ENCODE data around the gene JAML.

The JAML gene

DNA sequence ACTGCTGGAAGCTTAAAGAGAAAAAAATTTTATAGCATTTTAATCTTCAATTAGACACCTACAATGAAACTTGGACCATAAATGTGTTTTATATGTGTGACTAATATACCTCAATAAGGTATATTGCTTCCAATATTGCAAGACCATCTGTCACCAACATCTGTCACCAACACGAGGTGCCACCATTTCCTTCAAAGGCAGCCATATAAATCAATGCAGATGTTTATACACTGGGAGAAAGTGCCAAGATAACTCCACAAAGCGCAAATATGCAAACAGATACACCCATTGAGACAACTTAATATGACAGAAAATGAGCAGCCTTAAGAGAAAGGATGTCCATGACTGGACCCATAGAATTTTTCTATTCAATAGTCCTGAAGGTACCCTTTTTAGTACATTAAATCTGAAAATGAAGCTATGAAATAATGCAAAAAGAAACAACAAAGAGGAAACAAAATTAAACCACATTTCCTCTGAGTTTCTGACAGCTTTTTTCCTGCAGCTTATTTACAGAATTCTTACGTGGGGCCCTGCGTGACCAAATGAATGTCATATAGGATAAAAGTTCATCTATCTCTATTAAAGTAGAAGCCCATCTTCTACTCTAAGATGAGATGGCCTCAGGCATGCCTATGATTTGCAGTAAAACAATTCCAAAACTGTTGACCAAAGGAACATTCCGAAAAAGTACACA is 14.8 kb upstream of the JAML start:
- no peak for DNase-seq (ENCODE audit: low read depth)

- no peak for DNase-seq (ENCODE audit: low read depth)
Measured at GRCh38 chr11:118238929-118239328, 14.1 kb upstream of the JAML start.

- DNase-seq (ENCODE audit: low read depth) = no peak
Measured at GRCh38 chr11:118238421-118238820, 13.6 kb upstream of the JAML start.

GRCh38 chr11:118236170-118236569 is 11.4 kb upstream of the JAML start:
- no peak for DNase-seq (ENCODE audit: low read depth)

DNA sequence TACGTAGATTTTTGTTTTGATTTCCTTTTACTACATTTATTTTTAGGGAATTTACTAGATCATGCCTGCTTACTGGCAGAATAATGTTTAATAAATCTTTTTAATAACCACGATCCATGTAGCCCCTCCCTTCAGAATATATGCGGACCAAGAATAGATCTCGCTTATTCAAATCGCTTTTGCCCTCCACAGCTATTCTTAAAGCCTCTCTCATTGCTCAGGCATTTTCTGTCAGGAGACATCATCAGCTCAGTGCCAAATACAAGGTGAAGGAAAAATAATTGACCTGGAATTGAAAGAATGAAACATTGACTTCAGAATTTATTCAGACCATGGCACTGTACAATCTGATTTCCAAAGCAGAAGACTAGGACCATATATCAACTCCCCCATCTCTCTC is 10.0 kb upstream of the JAML start:
- no peak for DNase-seq (ENCODE audit: low read depth)

- no peak for DNase-seq (ENCODE audit: low read depth)
Measured at GRCh38 chr11:118233850-118234249, 9.0 kb upstream of the JAML start.

GRCh38 chr11:118233377-118233776 is 8.6 kb upstream of the JAML start:
- no peak for DNase-seq (ENCODE audit: low read depth)

DNA sequence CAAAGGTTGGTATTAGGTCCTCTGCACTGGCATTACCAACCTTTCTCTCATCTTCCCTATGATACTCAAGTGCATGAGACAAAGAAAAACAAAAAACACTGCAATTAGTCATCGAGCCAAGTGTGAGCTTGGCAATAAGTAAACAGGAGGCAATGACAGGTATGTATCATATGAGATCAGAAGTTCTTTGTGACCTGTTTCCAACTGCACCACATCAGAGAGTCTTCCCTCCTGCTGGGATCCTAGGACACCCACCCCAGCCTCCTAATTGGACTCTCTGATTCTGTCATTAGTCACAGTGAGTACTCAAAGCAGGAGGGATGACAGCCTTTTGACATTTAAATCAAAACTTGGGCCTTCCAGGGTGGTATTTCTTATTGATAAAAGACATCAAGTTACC is 7.8 kb upstream of the JAML start:
- DNase-seq (ENCODE audit: low read depth) = no peak

- no peak for DNase-seq (ENCODE audit: low read depth)
Measured at GRCh38 chr11:118231461-118231860, 6.7 kb upstream of the JAML start.

DNA sequence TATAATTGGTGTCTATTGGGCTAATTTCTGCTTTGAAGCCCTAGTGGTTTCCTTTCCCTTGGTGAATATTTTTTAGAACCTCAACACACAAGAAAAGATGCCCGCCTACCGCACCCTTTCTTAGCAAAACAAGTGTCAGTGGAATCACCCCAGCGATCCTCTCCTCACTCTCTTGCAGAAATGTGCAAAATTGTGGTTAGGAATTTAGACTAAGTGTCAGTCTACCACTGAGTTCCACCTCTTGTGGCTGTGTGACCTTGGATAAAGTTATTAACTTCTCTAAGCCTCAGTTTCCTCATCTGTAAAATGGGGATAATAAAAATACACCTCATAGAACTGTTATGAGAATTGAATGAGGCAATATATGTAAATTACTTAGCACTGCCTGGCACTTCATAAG is 5.3 kb upstream of the JAML start:
- no peak for DNase-seq (ENCODE audit: low read depth)

DNA sequence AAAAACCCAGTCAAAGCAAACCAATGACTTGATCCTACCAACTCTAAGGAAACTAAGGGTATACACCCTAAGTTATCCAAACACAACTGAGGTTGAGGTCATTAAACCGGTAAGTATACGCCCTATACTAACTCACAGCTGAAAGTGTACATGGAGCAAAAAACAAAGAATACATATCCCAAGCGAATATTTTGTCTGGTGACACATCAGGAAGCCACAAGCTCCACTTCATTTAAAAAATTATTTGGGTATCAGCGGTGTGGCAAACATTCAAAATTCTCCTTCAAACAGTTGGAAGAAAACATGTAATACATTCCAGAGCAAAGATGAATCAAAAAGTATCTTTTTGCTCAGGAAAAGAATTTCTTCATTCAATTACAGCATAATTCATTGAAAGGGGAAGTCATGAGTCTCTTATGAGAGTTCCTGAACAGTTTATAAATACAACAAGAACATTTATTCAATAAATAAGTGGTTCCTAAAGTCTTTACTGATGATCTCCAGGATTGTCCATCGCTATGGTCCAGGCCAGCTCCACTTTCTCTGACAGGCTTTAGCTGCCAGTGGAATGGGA is 4.5 kb upstream of the JAML start:
- no peak for DNase-seq (ENCODE audit: low read depth)

DNA sequence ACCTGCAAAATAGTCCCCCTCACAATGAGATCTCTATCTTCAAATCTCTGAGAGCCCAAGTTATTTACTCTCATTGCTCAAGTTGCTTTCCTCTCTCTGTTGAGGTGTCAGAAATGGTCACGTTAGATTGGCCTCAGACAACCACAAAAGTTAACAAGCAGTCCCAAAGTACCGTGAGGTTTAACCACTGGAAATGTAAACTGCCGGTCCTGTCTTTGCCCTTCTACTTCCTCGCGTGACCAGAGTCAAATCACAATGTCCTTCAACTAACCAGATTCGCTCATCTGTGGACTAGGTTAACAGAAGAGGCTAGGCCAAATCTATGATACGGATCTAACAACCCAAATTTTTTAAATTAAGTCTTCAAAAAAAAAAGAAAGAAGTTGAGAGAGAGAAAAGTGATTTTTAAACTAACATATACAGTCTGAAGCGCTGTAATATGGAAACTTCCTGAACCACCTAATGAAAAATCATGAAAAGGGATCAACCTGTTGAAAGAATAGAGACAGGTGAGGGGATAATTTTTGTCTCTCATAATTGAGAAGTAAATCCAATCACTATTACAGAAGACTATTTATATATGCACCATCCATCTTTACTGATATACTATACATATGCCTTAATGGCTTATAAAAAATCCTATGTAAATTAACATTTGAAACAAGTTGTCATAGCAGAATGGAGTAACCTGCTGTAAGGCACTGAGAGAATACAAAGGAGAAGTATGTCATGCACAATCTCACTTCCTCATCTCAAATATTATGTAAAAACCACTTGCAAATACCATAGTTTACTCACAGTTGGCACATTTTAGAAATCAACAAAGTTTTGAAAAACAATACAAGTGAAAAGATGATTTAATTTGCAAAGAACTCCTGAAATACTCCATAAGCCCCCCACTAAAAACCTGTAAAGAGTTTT is 3.3 kb upstream of the JAML start:
- no peak for DNase-seq (ENCODE audit: low read depth)

DNA sequence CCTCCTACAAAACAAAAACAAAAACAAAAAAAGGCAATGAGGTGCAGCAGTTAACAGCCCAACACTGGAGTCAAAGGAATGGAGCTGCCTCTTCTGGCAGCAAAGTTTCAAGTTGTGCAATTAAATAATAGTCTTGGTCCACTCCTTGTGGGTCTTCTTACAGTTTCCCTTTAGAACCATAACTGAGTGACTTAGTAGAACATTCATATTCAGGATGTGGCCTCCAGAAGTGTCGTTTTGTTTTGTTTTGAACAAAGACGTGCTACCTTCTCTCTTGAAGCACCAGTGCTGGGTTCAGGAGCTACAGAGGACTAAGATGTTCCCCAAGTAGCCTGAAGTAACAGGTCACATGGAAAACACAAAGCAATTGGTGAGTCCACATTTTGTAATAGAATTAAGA is 2.0 kb upstream of the JAML start:
- no peak for DNase-seq (ENCODE audit: low read depth)

DNA sequence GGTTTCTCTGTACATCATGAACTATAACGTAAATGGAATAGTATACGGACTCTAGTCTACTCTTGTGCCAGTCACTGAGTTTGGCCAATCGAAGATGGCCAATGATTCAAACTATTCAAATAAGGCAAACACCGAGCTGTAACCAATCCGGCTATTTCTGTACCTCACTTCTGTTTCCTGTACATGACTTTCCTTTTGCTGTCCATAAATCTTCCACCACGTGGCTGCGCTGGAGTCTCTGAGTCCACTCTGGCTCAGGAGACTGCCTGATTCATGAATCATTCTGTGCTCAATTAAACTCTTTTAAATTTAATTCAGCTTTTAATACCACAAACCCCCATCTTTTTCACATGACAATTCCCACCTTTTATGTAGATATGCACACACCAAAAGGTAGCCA is 1.5 kb upstream of the JAML start:
- DNase-seq (ENCODE audit: low read depth) = no peak

- DNase-seq (ENCODE audit: low read depth) = no peak
Measured at GRCh38 chr11:118223992-118224391, 819 bp downstream of the JAML start.

- DNase-seq (ENCODE audit: low read depth) = no peak
Measured at GRCh38 chr11:118223570-118223969, 1.2 kb downstream of the JAML start.

DNA sequence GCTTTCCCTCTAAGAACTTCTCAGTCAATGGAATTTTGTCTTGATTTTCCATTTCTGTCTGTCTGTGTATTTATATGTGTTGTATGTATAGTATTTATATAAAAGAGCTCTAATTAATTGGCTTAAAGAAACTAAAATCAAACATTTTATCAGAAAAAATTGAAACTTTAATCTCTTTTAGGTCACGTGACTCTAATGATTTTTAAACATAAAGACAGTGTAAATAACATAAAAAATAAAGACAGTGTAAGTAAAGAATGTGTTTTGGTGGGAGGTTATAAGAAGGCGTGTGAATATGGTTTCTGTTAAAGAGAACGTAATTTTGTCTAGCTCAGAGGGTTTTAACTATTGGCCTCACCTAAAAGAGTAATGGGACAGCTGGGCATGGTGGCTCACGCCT is 2.4 kb downstream of the JAML start:
- no peak for DNase-seq (ENCODE audit: low read depth)

- DNase-seq (ENCODE audit: low read depth) = no peak
Measured at GRCh38 chr11:118221419-118221818, 3.4 kb downstream of the JAML start.

DNA sequence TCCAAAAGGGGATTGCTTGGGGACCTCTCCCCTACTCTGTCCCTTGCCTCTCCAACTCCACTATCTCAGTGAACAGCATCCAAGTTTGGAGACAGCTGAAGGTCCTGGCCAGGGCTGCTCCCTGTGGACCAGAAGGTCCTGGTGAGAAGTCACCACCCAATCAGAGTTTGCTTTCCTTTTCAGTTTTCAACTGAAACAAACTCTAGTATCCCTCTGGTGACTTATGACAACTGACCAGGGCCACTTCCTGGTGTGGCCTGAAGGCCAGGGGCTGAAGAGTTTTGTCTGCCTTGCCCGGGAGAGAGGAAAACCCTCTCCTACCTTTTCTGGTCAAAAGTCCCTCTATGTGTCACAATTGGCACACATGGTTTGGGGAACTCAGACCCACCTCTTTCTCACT is 5.1 kb downstream of the JAML start:
- no peak for DNase-seq (ENCODE audit: low read depth)

- DNase-seq (ENCODE audit: low read depth) = no peak
Measured at GRCh38 chr11:118219244-118219643, 5.6 kb downstream of the JAML start.

GRCh38 chr11:118217575-118217974 is 7.2 kb downstream of the JAML start:
- no peak for DNase-seq (ENCODE audit: low read depth)

GRCh38 chr11:118216621-118217481 is 8.0 kb downstream of the JAML start:
- DNase-seq (ENCODE audit: low read depth) = no peak
